ENCODE measurements around the gene INAVA. TPM values are rescaled to one million over a fixed set of nuclear protein-coding genes. Genes with fewer than 3 reads are reported as not detected.

INAVA gene
- total RNA-seq, 1 donor from 2014 or later, result 191 TPM

- TF ChIP-seq CTCF (conservative IDR thresholded peaks at IDR 0.05; ENCODE audit: low read depth, low read length), result no peak
- no peak overlapping the region for H3K4me3 ChIP-seq (ENCODE audit: low read depth, low read length)
- no peak for DNase-seq (ENCODE audit: low read depth)
Observed at GRCh38 chr1:200857804-200858203, 36.9 kb upstream of the INAVA start.

- TF ChIP-seq CTCF (conservative IDR thresholded peaks at IDR 0.05; ENCODE audit: low read depth, low read length), result no peak
- no peak for DNase-seq (ENCODE audit: low read depth)
- no peak overlapping the region for H3K4me3 ChIP-seq (ENCODE audit: low read depth, low read length)
Observed at GRCh38 chr1:200861937-200862647, 32.6 kb upstream of the INAVA start.

GRCh38 chr1:200862713-200863415, 31.8 kb upstream of the INAVA start:
- DNase-seq (ENCODE audit: low read depth), result no peak
- no peak overlapping the region for H3K4me3 ChIP-seq (ENCODE audit: low read depth, low read length)
- TF ChIP-seq CTCF (conservative IDR thresholded peaks at IDR 0.05; ENCODE audit: low read depth, low read length), result no peak

- TF ChIP-seq CTCF (conservative IDR thresholded peaks at IDR 0.05; ENCODE audit: low read depth, low read length), result no peak
- H3K4me3 ChIP-seq (ENCODE audit: low read depth, low read length), result no peak overlapping the region
Observed at GRCh38 chr1:200866116-200866515, 28.6 kb upstream of the INAVA start.

GRCh38 chr1:200866521-200866920, 28.2 kb upstream of the INAVA start:
- no peak for DNase-seq (ENCODE audit: low read depth)
- TF ChIP-seq CTCF (conservative IDR thresholded peaks at IDR 0.05; ENCODE audit: low read depth, low read length), result no peak
- H3K4me3 ChIP-seq (ENCODE audit: low read depth, low read length), result no peak overlapping the region

More at GRCh38 chr1:200866116-200866515, 28.6 kb upstream of the INAVA start:
- DNase-seq (ENCODE audit: low read depth), result no peak

GRCh38 chr1:200867018-200867811, 27.5 kb upstream of the INAVA start:
- no peak overlapping the region for H3K4me3 ChIP-seq (ENCODE audit: low read depth, low read length)
- no peak for TF ChIP-seq CTCF (conservative IDR thresholded peaks at IDR 0.05; ENCODE audit: low read depth, low read length)
- no peak for DNase-seq (ENCODE audit: low read depth)

All from epithelial cell of proximal tubule (primary cell).